OCI-LY3 (cell line): ENCODE measurements around the gene ANKLE1.
A peak's percentile ranks its signal among the peaks of the same experiment; 100 is the strongest.
"Not testable (repeated sequence)": the region's sequence is repeated elsewhere in the genome, so short reads cannot be mapped to it uniquely, and the experiment has no call there.

Experiments used
- H2AFZ ChIP-seq: fragments of 200-600, 300-600 bp; shearing (Covaris generic); 2 replicates; pipeline ENCODE4 v1.6.0; 2014; ENCODE audit warnings: antibody characterized with exemption, low read depth, low read length
- H3K27ac ChIP-seq: fragments of 200-600, 300-600 bp; sonication (generic); 2 replicates; pipeline ENCODE4 v1.5.1; 2014; ENCODE audit warnings: mild to moderate bottlenecking, low read length, moderate library complexity, mixed read lengths
- H3K27me3 ChIP-seq: fragments of 200-600, 300-600 bp; sonication (generic); 2 replicates; pipeline ENCODE4 v1.6.1; 2014; ENCODE audit warnings: low read depth, low read length, mixed read lengths
- H3K36me3 ChIP-seq: fragments of 200-600, 300-600 bp; sonication (generic); replicated peaks from 2 replicates; pipeline ENCODE3; 2014; ENCODE audit warnings: low read depth, low read length, mixed read lengths
- H3K4me1 ChIP-seq: fragments of 300-600, 200-600 bp; sonication (generic); 2 replicates; pipeline ENCODE4 v1.6.1; 2014; ENCODE audit warnings: low read length, mixed read lengths
- H3K4me2 ChIP-seq: fragments of 200-600, 300-600 bp; sonication (generic); 2 replicates; pipeline ENCODE4 v1.6.1; 2014; ENCODE audit warnings: low read length, mixed read lengths
- H3K4me3 ChIP-seq: fragments of 300-600, 200-600 bp; sonication (generic); 2 replicates; pipeline ENCODE4 v1.5.1; 2014; ENCODE audit warnings: antibody characterized with exemption, mild to moderate bottlenecking, low read length, moderate library complexity
- H3K79me2 ChIP-seq: fragments of 300-600, 200-600 bp; shearing (Covaris generic); 2 replicates; pipeline ENCODE4 v1.6.1; 2014; ENCODE audit warnings: mild to moderate bottlenecking, low read length, mixed read lengths
- H3K9ac ChIP-seq: fragments of 300-600, 200-600 bp; shearing (Covaris generic); 2 replicates; pipeline ENCODE4 v1.6.0; 2014; ENCODE audit warnings: mild to moderate bottlenecking, low read length, moderate library complexity
- H3K9me3 ChIP-seq: fragments of 200-600, 300-600 bp; shearing (Covaris generic); 2 replicates; pipeline ENCODE4 v1.6.1; 2014; ENCODE audit warnings: low read length, mixed read lengths; ENCODE audit not compliant: insufficient read depth
- H4K20me1 ChIP-seq: fragments of 200-600, 300-600 bp; sonication (generic); 2 replicates; pipeline ENCODE4 v1.6.1; 2016; ENCODE audit warnings: low read length, mixed read lengths; ENCODE audit not compliant: insufficient read depth
- EZH2phosphoT487 ChIP-seq: fragments of 200-600 bp; shearing (Covaris generic); IDR thresholded peaks from 2 replicates; pipeline ENCODE4 v1.6.1; 2018; ENCODE audit warnings: antibody characterized with exemption, mixed run types, low read depth
- TF ChIP-seq, protein P1 (sequence below): fragments of 200-600, 300-600 bp; sonication (generic); IDR thresholded peaks from 2 replicates; pipeline ENCODE4 v1.5.1; 2014; ENCODE audit warnings: antibody characterized with exemption, low read length, low read depth

The ANKLE1 gene

DNA sequence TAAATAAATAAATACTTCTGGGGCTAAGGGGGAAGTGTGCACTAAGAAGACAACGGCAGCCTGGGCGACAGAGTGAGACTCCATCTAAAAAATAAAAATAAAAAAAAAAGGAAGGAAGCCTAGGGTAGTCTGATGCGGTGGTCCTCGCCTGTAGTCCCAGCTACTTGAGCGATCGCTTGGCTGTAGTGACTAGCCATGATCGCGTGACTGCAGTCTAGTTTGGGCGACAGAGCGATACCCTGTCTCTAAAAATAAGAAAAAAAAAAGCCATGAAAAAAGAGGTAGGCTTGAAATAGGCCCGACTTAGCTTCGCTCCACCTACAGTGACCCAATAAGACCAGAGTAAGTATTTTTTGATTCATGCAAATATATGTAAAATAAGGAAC lies 15.1 kb upstream of the ANKLE1 start:
- H3K4me1 ChIP-seq, result peaks cover 11% of the 10 kb centered on the region; the same call in 1 of the 2 replicates
- H3K9me3 ChIP-seq, result no peaks in the 10 kb centered on the region
- TF ChIP-seq, protein P1, sequence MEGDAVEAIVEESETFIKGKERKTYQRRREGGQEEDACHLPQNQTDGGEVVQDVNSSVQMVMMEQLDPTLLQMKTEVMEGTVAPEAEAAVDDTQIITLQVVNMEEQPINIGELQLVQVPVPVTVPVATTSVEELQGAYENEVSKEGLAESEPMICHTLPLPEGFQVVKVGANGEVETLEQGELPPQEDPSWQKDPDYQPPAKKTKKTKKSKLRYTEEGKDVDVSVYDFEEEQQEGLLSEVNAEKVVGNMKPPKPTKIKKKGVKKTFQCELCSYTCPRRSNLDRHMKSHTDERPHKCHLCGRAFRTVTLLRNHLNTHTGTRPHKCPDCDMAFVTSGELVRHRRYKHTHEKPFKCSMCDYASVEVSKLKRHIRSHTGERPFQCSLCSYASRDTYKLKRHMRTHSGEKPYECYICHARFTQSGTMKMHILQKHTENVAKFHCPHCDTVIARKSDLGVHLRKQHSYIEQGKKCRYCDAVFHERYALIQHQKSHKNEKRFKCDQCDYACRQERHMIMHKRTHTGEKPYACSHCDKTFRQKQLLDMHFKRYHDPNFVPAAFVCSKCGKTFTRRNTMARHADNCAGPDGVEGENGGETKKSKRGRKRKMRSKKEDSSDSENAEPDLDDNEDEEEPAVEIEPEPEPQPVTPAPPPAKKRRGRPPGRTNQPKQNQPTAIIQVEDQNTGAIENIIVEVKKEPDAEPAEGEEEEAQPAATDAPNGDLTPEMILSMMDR, result no peak
- no peak for TF ChIP-seq EZH2phosphoT487
- H2AFZ ChIP-seq, result peak overlapping the region; percentile 62; the same call in 1 of the 2 replicates
- H3K79me2 ChIP-seq, result peaks cover 17% of the 10 kb centered on the region
- no peaks in the 10 kb centered on the region for H3K27me3 ChIP-seq
- H3K4me3 ChIP-seq, result peak overlapping the region; percentile 70
- H3K27ac ChIP-seq, result peak overlapping the region; percentile 16; the same call in 1 of the 2 replicates
- H3K4me2 ChIP-seq, result peak overlapping the region; percentile 61
- peak overlapping the region; percentile 44 for H3K9ac ChIP-seq
- peaks cover 14% of the 10 kb centered on the region for H3K36me3 ChIP-seq
- no peaks in the 10 kb centered on the region for H4K20me1 ChIP-seq

DNA sequence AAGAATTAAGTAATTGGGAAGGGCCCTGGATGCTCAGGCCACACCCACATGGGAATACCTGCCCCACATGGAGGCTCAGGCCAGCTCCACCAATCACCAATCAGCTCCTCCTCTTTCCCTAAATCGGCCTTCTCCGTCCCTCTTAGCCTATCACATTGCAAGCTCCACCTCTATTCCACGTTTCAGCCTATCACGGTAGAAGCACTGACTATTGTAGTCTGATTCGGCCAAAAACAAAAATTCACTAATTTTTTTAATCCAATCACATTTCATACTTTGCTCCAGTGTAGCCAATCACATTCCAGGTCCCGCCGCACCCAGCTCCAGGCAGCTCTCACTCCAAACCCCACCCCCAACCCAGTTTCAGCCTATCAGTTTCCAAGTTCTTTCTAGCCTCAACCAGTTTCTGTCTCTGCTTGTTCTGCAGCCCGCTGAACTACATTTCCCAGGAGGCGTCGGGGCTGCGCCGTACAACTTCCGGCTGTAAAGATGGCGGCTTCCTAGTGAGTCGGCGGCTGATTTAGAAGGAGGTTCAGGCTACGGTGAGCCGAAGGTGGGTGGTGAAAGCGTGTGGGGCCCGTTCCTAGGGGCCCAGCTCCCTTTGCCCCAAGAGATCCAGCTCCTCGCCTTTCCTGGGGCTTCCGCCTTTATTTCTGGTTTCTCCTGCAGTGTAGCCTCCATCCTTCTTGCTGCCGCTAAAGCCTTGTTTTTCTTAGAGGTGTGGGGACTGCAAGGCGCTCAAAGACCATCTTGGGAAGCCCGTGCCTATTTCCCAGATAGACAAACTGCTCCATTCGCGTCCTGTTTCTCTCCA lies 14.5 kb upstream of the ANKLE1 start, which contains the start of gene BABAM1:
TSS of gene BABAM1 (plus strand) at position 469 of the 814 bp plus-strand sequence. CDS start 1,364 bp downstream, outside the sequence.
- Histone ChIP-seq H2AFZ (peak within 1 kb of the TSS; percentile 70), H3K9me3 (no peaks in the 10 kb centered on the region), H4K20me1 (no peaks in the 10 kb centered on the region), H3K4me1 (peaks cover 11% of the 10 kb centered on the region; the same call in 1 of the 2 replicates), H3K4me2 (peak within 1 kb of the TSS; percentile 99), H3K27ac (peak within 1 kb of the TSS; percentile 43), H3K27me3 (no peaks in the 10 kb centered on the region), H3K9ac (peak within 1 kb of the TSS; percentile 82), H3K79me2 (peaks cover 17% of the 10 kb centered on the region), H3K4me3 (peak within 1 kb of the TSS; percentile 89), H3K36me3 (peaks cover 14% of the 10 kb centered on the region)
- TF ChIP-seq, protein P1, result no peak
- no peak for TF ChIP-seq EZH2phosphoT487

DNA sequence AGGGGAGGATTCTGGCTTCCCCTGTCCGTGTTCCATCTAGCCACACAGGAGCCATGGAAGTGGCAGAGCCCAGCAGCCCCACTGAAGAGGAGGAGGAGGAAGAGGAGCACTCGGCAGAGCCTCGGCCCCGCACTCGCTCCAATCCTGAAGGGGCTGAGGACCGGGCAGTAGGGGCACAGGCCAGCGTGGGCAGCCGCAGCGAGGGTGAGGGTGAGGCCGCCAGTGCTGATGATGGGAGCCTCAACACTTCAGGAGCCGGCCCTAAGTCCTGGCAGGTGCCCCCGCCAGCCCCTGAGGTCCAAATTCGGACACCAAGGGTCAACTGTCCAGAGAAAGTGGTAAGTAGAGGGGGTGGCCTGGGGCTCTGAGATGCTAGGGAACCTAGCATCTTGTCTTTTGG lies 12.9 kb upstream of the ANKLE1 start:
- Histone ChIP-seq H3K27ac (no peak overlapping the region), H3K4me1 (peaks cover 11% of the 10 kb centered on the region; the same call in 1 of the 2 replicates), H4K20me1 (no peaks in the 10 kb centered on the region), H2AFZ (no peak overlapping the region), H3K9ac (no peak overlapping the region), H3K79me2 (peaks cover 17% of the 10 kb centered on the region), H3K4me3 (no peak overlapping the region), H3K27me3 (no peaks in the 10 kb centered on the region), H3K9me3 (no peaks in the 10 kb centered on the region), H3K36me3 (peaks cover 17% of the 10 kb centered on the region), H3K4me2 (0 out of 2 replicates have a peak overlapping the region, but pooled peaks have one; percentile 99)
- TF ChIP-seq, protein P1, result no peak
- no peak for TF ChIP-seq EZH2phosphoT487

DNA sequence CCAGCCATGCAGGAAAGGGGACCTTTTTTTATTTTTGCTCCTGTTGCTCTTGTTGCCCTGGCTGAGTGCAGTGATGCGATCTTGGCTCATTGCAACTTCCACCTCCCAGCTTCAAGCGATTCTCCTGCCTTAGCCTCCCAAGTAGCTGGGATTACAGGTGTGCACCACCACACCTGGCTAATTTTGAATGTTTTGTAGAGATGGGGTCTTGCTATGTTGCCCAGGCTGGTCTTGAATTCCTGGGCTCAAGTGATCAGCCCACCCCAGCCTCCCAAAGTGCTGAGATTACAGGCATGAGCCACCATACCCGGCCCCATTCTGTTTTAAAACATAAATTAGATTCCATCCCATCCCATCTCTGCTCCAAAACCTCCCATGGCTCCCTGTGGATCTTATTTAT lies 6.8 kb upstream of the ANKLE1 start:
- H2AFZ ChIP-seq, H3K79me2 ChIP-seq, H3K4me2 ChIP-seq, H3K9ac ChIP-seq, H3K27me3 ChIP-seq, H3K9me3 ChIP-seq, H3K27ac ChIP-seq, H3K4me1 ChIP-seq, H4K20me1 ChIP-seq, H3K4me3 ChIP-seq: not testable (repeated sequence)
- H3K36me3 ChIP-seq, result peaks cover 42% of the 10 kb centered on the region
